MM.1S (cell line): ENCODE results near the gene CNGB1.

Experiments
- DNase-seq: peaks from one replicate; pipeline ENCODE4 v3.0.0-alpha.2; 2015
- H2AFZ ChIP-seq: fragments of 300-600 bp; sonication (generic); 2 replicates; pipeline ENCODE4 v1.6.0; 2016; ENCODE audit warnings: antibody characterized with exemption, low read length
- H3F3A ChIP-seq: fragments of 300-600 bp; sonication (generic); 2 replicates; pipeline ENCODE4 v1.6.1; 2016; ENCODE audit warnings: mild to moderate bottlenecking, antibody characterized with exemption, low read length, moderate library complexity, mixed read lengths; ENCODE audit not compliant: insufficient read depth
- H3K27ac ChIP-seq: fragments of 300-600 bp; sonication (generic); 2 replicates; pipeline ENCODE4 v1.5.1; 2016; ENCODE audit warnings: mild to moderate bottlenecking, low read length
- H3K27me3 ChIP-seq: fragments of 300-600 bp; sonication (generic); replicated peaks from 2 replicates; pipeline ENCODE4 v1.6.0; 2016; ENCODE audit warnings: low read length; ENCODE audit not compliant: insufficient read depth
- H3K36me3 ChIP-seq: fragments of 300-600 bp; sonication (generic); replicated peaks from 2 replicates; pipeline ENCODE4 v1.6.1; 2016; ENCODE audit warnings: mild to moderate bottlenecking, low read length, mixed read lengths; ENCODE audit not compliant: insufficient read depth
- H3K4me1 ChIP-seq: fragments of 300-600 bp; sonication (generic); 2 replicates; pipeline ENCODE4 v1.6.1; 2016; ENCODE audit warnings: low read length, mixed read lengths
- H3K4me2 ChIP-seq: fragments of 300-600 bp; sonication (generic); 2 replicates; pipeline ENCODE4 v1.6.0; 2016; ENCODE audit warnings: low read depth, low read length
- H3K4me3 ChIP-seq: fragments of 300-600 bp; sonication (generic); 2 replicates; pipeline ENCODE4 v1.5.1; 2016; ENCODE audit warnings: low read length, mixed read lengths
- H3K79me2 ChIP-seq: fragments of 300-600 bp; sonication (generic); 2 replicates; pipeline ENCODE4 v1.6.1; 2016; ENCODE audit warnings: mixed run types, low read length, mixed read lengths
- H3K9ac ChIP-seq: fragments of 300-600 bp; sonication (generic); 2 replicates; pipeline ENCODE4 v1.6.1; 2016; ENCODE audit warnings: low read length, mixed read lengths
- H3K9me2 ChIP-seq: fragments of 300-600 bp; sonication (generic); replicated peaks from 2 replicates; pipeline ENCODE4 v1.6.1; 2016; ENCODE audit warnings: mild to moderate bottlenecking, low read length, mixed read lengths; ENCODE audit not compliant: insufficient read depth
- H3K9me3 ChIP-seq: fragments of 300-600 bp; sonication (generic); replicated peaks from 2 replicates; pipeline ENCODE4 v1.6.1; 2016; ENCODE audit warnings: mild to moderate bottlenecking, low read length, mixed read lengths; ENCODE audit not compliant: insufficient read depth
- H4K20me1 ChIP-seq: fragments of 300-600 bp; sonication (generic); 2 replicates; pipeline ENCODE4 v1.6.1; 2016; ENCODE audit warnings: mild to moderate bottlenecking, low read length, moderate library complexity, mixed read lengths; ENCODE audit not compliant: insufficient read depth
- CTCF ChIP-seq: fragments of 300-600 bp; sonication (generic); IDR thresholded peaks from 2 replicates; pipeline ENCODE4 v1.5.1; 2016; ENCODE audit warnings: antibody characterized with exemption, low read length, mixed read lengths
- EZH2 ChIP-seq: fragments of 300-600 bp; sonication (generic); optimal IDR thresholded peaks from 2 replicates; pipeline ENCODE3; 2017; ENCODE audit warnings: low read depth, mild to moderate bottlenecking, antibody characterized with exemption, low read length, mixed read lengths
- EZH2phosphoT487 ChIP-seq: fragments of 300-600 bp; sonication (generic); IDR thresholded peaks from 2 replicates; pipeline ENCODE4 v1.6.1; 2018; ENCODE audit warnings: antibody characterized with exemption, low read length

CNGB1 gene

GRCh38 chr16:57956270-57956808 is 14.6 kb downstream of the CNGB1 start:
- Histone ChIP-seq H3K27me3 (no peaks in the 10 kb centered on the region), H3K9ac (no peak overlapping the region), H3K4me3 (no peak overlapping the region), H4K20me1 (no peaks in the 10 kb centered on the region), H3K9me2 (no peaks in the 10 kb centered on the region), H3K4me2 (no peak overlapping the region; the same call in 1 of the 2 replicates), H3K79me2 (no peaks in the 10 kb centered on the region), H3F3A (no peaks in the 10 kb centered on the region), H3K4me1 (0 out of 2 replicates have a peak, but pooled peaks cover 4% of the 10 kb centered on the region), H2AFZ (no peak overlapping the region), H3K27ac (no peak overlapping the region), H3K36me3 (no peaks in the 10 kb centered on the region), H3K9me3 (no peaks in the 10 kb centered on the region)
- TF ChIP-seq EZH2 (no peak), CTCF (no peak), EZH2phosphoT487 (no peak)
- DNase-seq = no peak

GRCh38 chr16:57955572-57956188 is 15.2 kb downstream of the CNGB1 start:
- Histone ChIP-seq H3K4me2 (peak overlapping the region; percentile 38; the same call in 1 of the 2 replicates), H3K27me3 (no peaks in the 10 kb centered on the region), H3K9me2 (no peaks in the 10 kb centered on the region), H3K4me3 (peak overlapping the region; percentile 20; the same call in 1 of the 2 replicates), H3K4me1 (0 out of 2 replicates have a peak, but pooled peaks cover under 1% of the 10 kb centered on the region), H3K9ac (no peak overlapping the region), H3F3A (no peaks in the 10 kb centered on the region), H3K36me3 (no peaks in the 10 kb centered on the region), H2AFZ (peak overlapping the region; percentile 64; the same call in 1 of the 2 replicates), H3K9me3 (no peaks in the 10 kb centered on the region), H3K27ac (no peak overlapping the region), H3K79me2 (no peaks in the 10 kb centered on the region), H4K20me1 (no peaks in the 10 kb centered on the region)
- TF ChIP-seq EZH2phosphoT487 (no peak), CTCF (no peak), EZH2 (no peak)
- DNase-seq = no peak

DNA sequence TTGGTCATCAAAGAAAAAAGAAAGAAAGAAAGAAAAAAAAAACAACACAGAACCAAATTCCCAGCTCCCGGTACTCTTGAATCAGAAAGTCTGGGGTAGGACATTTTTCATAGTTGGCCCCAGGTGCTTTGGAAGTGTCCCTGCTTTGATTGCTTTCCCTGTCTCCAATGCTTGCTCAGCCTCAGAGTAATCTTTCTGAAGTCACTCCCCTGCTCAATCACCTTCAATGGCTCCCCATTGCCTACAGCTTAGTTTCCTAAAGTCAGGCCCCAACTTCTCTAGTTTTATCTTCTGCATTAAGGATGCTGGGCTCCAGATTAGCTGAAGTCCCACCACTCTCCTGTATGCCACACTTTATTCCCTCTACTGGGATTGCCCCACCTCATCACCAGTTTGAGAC is 17.1 kb downstream of the CNGB1 start:
- Histone ChIP-seq H4K20me1 (no peaks in the 10 kb centered on the region), H3K4me3 (no peak overlapping the region), H3K36me3 (no peaks in the 10 kb centered on the region), H3K27ac (no peak overlapping the region), H3K9me3 (no peaks in the 10 kb centered on the region), H3F3A (no peaks in the 10 kb centered on the region), H3K9me2 (no peaks in the 10 kb centered on the region), H3K4me2 (no peak overlapping the region), H3K4me1 (no peaks in the 10 kb centered on the region), H2AFZ (no peak overlapping the region), H3K27me3 (no peaks in the 10 kb centered on the region), H3K79me2 (no peaks in the 10 kb centered on the region), H3K9ac (no peak overlapping the region)
- no peak for TF ChIP-seq EZH2
- TF ChIP-seq CTCF = no peak
- TF ChIP-seq EZH2phosphoT487 = no peak
- DNase-seq = no peak
